ENCODE measurements around the gene FGF19.

DNA sequence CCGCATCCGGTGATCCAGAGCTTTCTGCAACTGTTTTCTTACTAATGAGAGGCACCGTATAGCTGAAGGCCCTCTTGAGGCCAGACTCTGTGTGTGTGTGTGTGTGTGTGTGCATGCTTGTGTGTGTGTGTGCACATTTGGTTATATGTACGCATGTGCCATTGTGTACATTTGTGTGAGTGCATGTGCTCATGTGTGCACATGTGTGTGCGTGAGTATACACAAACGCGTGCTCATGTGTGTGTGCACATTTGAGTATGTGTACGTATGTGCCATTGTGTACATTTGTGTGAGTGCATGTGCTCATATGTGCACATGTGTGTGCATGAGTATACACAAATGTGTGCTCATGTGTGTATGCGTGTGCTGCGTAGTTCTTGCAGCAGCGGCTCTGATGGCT lies 12.3 kb upstream of the FGF19 start:
- TF ChIP-seq POLR2A (IDR thresholded peaks at IDR 0.05), result no peak
- TF ChIP-seq, protein P1, sequence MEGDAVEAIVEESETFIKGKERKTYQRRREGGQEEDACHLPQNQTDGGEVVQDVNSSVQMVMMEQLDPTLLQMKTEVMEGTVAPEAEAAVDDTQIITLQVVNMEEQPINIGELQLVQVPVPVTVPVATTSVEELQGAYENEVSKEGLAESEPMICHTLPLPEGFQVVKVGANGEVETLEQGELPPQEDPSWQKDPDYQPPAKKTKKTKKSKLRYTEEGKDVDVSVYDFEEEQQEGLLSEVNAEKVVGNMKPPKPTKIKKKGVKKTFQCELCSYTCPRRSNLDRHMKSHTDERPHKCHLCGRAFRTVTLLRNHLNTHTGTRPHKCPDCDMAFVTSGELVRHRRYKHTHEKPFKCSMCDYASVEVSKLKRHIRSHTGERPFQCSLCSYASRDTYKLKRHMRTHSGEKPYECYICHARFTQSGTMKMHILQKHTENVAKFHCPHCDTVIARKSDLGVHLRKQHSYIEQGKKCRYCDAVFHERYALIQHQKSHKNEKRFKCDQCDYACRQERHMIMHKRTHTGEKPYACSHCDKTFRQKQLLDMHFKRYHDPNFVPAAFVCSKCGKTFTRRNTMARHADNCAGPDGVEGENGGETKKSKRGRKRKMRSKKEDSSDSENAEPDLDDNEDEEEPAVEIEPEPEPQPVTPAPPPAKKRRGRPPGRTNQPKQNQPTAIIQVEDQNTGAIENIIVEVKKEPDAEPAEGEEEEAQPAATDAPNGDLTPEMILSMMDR (IDR thresholded peaks at IDR 0.05), result no peak

All from body of pancreas (tissue), 4 donors.